Activated T-helper 1 cell treated with anti-CD3 and anti-CD28 coated beads, Interleukin-2, amount 50 U/mL, for 16 hours (primary cell): ENCODE results near the gene ACAP2.

ENCODE experiments used
- DNase-seq, 2 donors: peaks; one replicate each; pipeline ENCODE4 v3.0.0-alpha.2; 2020; ENCODE audit warnings: low read depth in 1 of 2, low spot score in 1 of 2

The ACAP2 gene

GRCh38 chr3:195224980-195225580, 217.7 kb downstream of the ACAP2 start:
- DNase-seq: no peak
